LNCaP clone FGC (cell line): ENCODE data around the gene NES.
"Not testable (repeated sequence)": the region's sequence is repeated elsewhere in the genome, so short reads cannot be mapped to it uniquely, and the experiment has no call there.

Experiments used
- DNase-seq: peaks from one replicate; pipeline ENCODE4 v3.0.0-alpha.2; 2011; ENCODE audit warnings: low read depth
- H3K4me3 ChIP-seq: 2 replicates; pipeline ENCODE4 v1.5.1; 2011; ENCODE audit warnings: mild to moderate bottlenecking, low read depth, low read length, control low read depth
- CTCF ChIP-seq: IDR thresholded peaks from 2 replicates; pipeline ENCODE4 v1.5.1; 2012; ENCODE audit warnings: mild to moderate bottlenecking; ENCODE audit not compliant: control insufficient read depth, insufficient read depth; ENCODE audit errors: extremely low read depth

NES gene

GRCh38 chr1:156641761-156642264 lies 35.4 kb downstream of the NES start, which contains the start of gene BCAN:
Gene BCAN (plus strand): TSS chr1:156642117. CDS start chr1:156646055, 3,938 bp downstream.
- no peak within 1 kb of the TSS for H3K4me3 ChIP-seq
- no peak for DNase-seq
- TF ChIP-seq CTCF: no peak

DNA sequence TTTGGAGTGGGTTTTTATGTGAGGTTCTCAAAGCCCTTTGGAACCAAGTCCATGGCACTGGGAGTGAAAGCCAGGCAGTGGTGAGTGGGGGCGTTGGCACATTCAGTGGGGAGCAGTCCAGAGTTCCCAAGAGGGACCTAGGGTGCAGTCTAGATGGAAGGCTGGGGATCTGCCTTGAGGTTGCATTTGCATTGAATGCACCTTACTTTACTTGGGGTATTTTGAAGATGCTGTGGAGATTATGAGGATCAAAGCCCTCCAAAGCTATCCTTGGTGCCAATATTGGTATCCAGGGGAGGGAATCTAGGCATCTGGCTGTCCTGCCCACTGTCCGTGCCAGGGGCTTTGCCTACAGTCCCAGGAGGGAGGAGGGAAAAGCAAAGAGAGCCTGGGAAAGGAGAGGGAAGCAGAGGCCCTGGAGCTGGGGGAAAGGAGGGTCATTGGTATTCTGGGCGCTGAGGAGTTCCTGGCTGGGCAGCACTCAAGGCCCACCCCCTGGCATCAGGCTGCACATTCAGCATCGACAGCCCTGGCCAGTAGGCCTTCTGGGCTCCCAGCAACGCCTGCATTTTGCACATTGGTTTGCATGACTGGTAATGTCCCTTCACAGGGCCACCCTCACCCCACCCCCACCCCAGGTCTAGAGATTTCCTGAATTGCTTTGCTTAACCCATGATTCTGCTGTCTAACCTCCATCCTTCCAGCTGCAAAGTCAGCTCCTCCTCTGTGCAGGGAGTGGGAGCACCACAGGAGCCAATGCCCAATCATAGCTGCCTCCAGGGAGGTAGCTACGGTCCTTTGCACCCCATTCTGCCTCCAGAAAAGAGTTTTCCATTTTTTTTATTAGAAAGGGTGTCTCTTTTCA lies 36.1 kb downstream of the NES start:
- H3K4me3 ChIP-seq: no peak overlapping the region
- no peak for DNase-seq
- no peak for TF ChIP-seq CTCF

DNA sequence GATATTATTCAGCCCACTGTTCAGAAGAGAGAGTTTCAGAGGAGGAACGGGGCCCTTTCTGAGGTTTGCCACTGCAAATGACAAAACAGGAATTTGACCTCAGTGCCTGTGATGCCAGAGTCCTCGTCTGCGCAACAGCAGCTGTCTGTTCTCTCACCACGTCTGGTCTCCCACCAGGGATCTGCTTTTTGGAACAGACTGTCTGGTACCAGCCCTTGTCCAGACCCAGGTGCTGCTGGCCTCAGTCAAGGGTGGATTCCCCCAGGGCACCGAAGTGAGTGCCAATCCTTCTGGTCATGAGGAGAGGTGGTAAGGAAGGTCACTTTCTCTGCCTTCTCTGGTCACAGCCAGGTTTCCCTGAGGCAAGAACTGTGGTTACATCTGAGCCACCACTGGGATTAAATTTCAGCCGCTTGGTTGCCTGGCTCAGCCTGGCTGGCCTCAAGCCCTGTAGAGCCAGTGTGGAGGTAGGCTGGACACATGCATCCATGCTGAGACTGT lies 37.6 kb downstream of the NES start:
- DNase-seq: no peak
- H3K4me3 ChIP-seq: no peak overlapping the region
- no peak for TF ChIP-seq CTCF

GRCh38 chr1:156638189-156638985 lies 38.8 kb downstream of the NES start:
- TF ChIP-seq CTCF: no peak
- H3K4me3 ChIP-seq: no peak overlapping the region
- no peak for DNase-seq

DNA sequence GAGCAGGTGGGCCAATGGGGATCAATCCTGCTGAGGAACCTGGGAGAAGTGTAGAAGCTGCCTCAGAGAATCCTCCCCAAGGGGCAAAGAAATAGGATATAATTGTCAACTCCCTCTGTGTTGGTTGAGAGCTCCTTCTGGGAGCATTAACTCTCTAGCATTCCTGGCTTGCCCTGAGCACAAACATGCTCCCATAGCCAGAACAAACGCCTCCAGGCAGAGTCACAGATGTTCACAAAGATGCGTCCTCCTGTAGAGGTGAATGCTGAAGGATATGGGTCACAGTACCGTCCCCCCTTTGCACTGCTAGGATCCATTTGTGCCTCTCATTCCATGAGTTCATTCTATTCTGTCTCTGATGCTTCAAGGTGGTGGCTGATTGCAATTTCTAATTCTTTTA lies 44.9 kb downstream of the NES start:
- no peak for DNase-seq
- H3K4me3 ChIP-seq: no peak overlapping the region
- TF ChIP-seq CTCF: no peak

GRCh38 chr1:156631152-156631551 lies 46.1 kb downstream of the NES start:
- not testable (repeated sequence) for H3K4me3 ChIP-seq, DNase-seq
